Aorta (tissue), 5 donors: ENCODE measurements around the gene IP6K2. TPM values are rescaled to one million over a fixed set of nuclear protein-coding genes. Genes with fewer than 3 reads are reported as not detected.

ENCODE experiments used
- ATAC-seq: fragments of 200-7000 bp; cut with Tn5 transposase; one replicate; pipeline ENCODE4 v1.9.1; 2022; ENCODE audit warnings: moderate library complexity; ENCODE audit not compliant: low FRiP score
- DNase-seq, 2 donors: peaks; one replicate each; pipeline ENCODE4 v3.0.0-alpha.2; 2020
- H3K27ac ChIP-seq, 2 donors: one replicate each; pipeline ENCODE4 v1.5.1; 2013; ENCODE audit warnings: low read length in 2 of 2, mild to moderate bottlenecking in 2 of 2, moderate library complexity in 2 of 2, control low read depth in 1 of 2, inconsistent platforms in 1 of 2, low read depth in 1 of 2
- H3K27me3 ChIP-seq, 2 donors: one replicate each; pipeline ENCODE4 v1.6.1; 2013; ENCODE audit warnings: control low read depth in 1 of 2, low read length in 1 of 2, mild to moderate bottlenecking in 1 of 2, moderate library complexity in 1 of 2; ENCODE audit not compliant: insufficient read depth in 2 of 2, control insufficient read depth in 1 of 2
- H3K36me3 ChIP-seq, 2 donors: one replicate each; pipeline ENCODE4 v1.6.1; 2013; ENCODE audit warnings: control low read depth in 1 of 2, low read length in 1 of 2, mild to moderate bottlenecking in 1 of 2; ENCODE audit not compliant: insufficient read depth in 2 of 2, control insufficient read depth in 1 of 2
- H3K4me1 ChIP-seq, 2 donors: one replicate each; pipeline ENCODE4 v1.6.1; 2013; ENCODE audit warnings: low read length in 2 of 2, control low read depth in 1 of 2, mild to moderate bottlenecking in 1 of 2, moderate library complexity in 1 of 2; ENCODE audit not compliant: insufficient read depth in 2 of 2, control insufficient read depth in 1 of 2
- H3K4me3 ChIP-seq, 2 donors: one replicate each; pipeline ENCODE4 v1.5.1; 2013; ENCODE audit warnings: low read length in 2 of 2, control low read depth in 1 of 2, mild to moderate bottlenecking in 1 of 2
- H3K9me3 ChIP-seq: one replicate; pipeline ENCODE4 v1.6.1; 2013; ENCODE audit warnings: mild to moderate bottlenecking, low read length; ENCODE audit not compliant: control insufficient read depth
- WGBS, 2 donors: extraction: QIAGEN DNeasy Blood & Tissue Kit; methylation state at CpG; one replicate each; pipeline ENCODE4 v1.1.7; 2013; 5-methylcytosine and 5-hydroxymethylcytosine counted together
- intact Hi-C, 2 donors: fragments of 100-400 bp; cut with DNase I; formaldehyde crosslinking; loops; one replicate each; pipeline versions ENCODE4 v1.14.2 to v1.15.0; 2022
- polyA plus RNA-seq, 2 donors: library from polyadenylated mRNA; stranded (reverse); fragments of 200-250 nt; gene quantifications; one replicate each; pipeline ENCODE4 v1.2.3, GENCODE V29; 2013
- total RNA-seq, 2 donors: library from RNA; stranded (reverse); fragmentation: NEBNext Ultra II Directional; extraction: Animal tissue kit (Norgen Biotek cat#: 25700); gene quantifications; one replicate each; pipeline ENCODE4 v1.2.1, GENCODE V29; 2021
- donor health status: healthy with polysubstance abuse.
- donor health status: Bipolar disorder and iron deficiency.
- donor health status: DM: no; HTN: no; CAD: no.
- donor health status: DM: no; HTN: no; CAD: no.
- donor health status: DM: yes; HTN: yes; CAD: no.

Gene IP6K2
- total and polyA plus RNA-seq, 4 donors, result 43.9 to 105 (median 52.4) TPM

DNA sequence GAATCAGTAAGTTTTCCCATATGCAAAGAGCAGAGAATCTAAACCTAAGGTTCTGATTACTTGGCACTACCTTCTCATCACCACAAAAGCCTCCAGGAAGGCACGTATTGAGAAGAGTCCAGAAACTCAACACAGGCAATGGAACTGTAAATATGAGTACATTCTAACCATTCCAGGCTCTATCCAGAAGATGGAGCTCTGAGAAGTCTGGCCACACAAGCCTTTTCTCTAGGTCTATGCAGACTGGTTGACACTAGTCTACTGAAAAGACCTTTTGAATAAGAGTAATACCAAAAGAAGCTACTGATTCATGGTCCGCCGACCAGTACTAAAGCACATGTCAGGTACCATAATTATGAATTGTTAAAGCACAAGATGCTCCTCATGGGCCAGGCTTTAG, 19.1 kb downstream of the IP6K2 start:
- no peaks in the 10 kb centered on the region for H3K27me3 ChIP-seq
- DNase-seq (no peak), ATAC-seq (no peak)
- no peaks in the 10 kb centered on the region for H3K9me3 ChIP-seq
- H3K36me3 ChIP-seq, result peaks cover 0 to 2% of the 10 kb centered on the region in 2 donors
- peaks cover 0 to 2% of the 10 kb centered on the region in 2 donors for H3K4me1 ChIP-seq
- no peak overlapping the region for H3K4me3 ChIP-seq
- intact Hi-C loops, result no loop called here
- H3K27ac ChIP-seq, result no peak overlapping the region
- WGBS, 2 donors, result 83 to 86% methylated on average over 3 of the region's 3 CpGs

GRCh38 chr3:48696601-48697000, 20.4 kb downstream of the IP6K2 start:
- ATAC-seq (no peak), DNase-seq (no peak)
- Histone ChIP-seq H3K9me3 (no peaks in the 10 kb centered on the region), H3K27ac (no peak overlapping the region), H3K27me3 (no peaks in the 10 kb centered on the region), H3K4me1 (peaks cover 0 to 2% of the 10 kb centered on the region in 2 donors), H3K4me3 (no peak overlapping the region), H3K36me3 (peaks cover 6 to 7% of the 10 kb centered on the region in 2 donors)
- intact Hi-C loops, result no loop called here

DNA sequence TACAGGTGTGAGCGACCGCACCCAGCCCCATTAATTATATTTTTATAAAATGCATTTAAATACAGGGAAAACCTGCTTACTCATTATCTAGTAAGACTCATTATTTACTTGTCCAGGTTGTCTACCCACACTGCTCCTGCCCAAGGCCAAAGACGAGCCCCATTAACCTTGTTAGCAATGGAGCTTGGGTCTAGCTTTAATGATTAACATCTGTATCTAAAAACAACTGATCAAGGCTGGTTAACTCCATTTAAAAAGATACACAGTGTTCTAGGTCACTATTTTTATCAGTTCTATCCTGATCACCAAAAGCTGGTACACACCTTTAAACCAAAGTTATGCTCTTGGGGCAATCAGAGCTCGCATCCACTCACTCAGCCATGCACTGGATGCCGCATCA, 20.9 kb downstream of the IP6K2 start:
- H3K27ac ChIP-seq, result peak overlapping the region in 1 of 2 donors; percentile 23
- peaks cover 0 to 2% of the 10 kb centered on the region in 2 donors for H3K4me1 ChIP-seq
- H3K27me3 ChIP-seq, result no peaks in the 10 kb centered on the region
- intact Hi-C loops, result no loop called here
- ATAC-seq (no peak), DNase-seq (no peak)
- WGBS, 2 donors, result 98 to 99% methylated on average over 5 of the region's 5 CpGs
- H3K4me3 ChIP-seq, result no peak overlapping the region
- no peaks in the 10 kb centered on the region for H3K9me3 ChIP-seq
- peaks cover 6 to 7% of the 10 kb centered on the region in 2 donors for H3K36me3 ChIP-seq

DNA sequence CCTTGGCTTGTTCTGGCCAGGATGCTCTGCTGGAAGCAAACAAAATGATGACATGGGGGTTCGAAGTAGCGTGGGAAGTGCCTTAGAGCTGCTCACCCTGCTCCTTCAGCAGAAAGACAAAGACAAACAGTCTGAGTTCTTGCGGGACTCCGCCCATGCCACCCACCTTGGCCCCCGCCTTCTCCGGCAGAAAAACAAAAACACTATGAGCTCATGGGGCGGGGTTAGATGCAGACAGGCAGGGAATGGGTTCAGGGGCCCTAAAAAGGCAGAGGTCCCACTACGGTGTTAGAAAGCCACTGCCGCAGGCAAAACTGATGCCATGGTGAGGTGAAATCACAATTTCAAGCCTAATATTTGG, 21.6 kb downstream of the IP6K2 start:
- Histone ChIP-seq H3K36me3 (peaks cover 6 to 7% of the 10 kb centered on the region in 2 donors), H3K4me1 (peaks cover 0 to 2% of the 10 kb centered on the region in 2 donors)
- 30 to 42% methylated on average over 9 of the region's 9 CpGs for WGBS, 2 donors

DNA sequence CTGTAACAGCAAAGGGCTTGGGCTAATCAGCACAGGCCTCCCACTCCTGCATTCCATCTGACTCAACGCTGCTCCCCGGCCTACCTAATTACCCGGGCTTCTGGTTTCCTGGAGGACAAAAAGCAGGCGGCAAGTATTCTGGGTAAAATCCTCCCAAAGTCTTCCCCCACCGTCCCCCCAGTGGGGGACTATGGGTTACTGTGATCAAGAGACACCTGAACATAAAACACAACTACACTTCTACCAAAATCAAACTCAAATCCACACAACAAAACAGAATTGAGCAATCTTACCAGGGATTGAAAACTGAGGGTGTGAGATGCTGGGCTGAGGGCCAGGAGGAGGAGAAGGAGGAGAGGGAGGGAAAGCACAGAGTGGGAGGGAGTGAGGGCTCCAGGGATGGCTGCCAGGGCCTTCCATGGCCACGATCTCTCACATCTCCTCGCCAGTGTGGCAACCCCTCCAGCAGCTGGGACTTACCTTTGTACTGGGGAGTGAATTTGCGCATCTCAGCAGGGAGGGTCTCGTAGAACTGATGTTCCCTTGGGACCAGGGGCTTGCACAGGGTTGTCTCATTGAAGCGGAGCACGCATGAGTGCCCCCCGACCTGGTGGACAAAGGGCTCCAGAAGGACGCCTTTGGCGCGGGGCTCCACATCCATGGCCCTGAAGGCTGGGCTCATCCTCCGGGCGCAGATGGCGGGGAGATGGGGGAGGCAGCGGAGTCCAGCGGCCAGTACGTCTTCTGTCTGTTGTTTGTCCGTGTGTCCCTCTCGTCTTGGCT, 22.2 kb downstream of the IP6K2 start:
- DNase-seq, result peak; percentile 90 to 91
- ATAC-seq, result peak; percentile 93

More for the DNA sequence above, 21.6 kb downstream of the IP6K2 start:
- no peak overlapping the region for H3K4me3 ChIP-seq
- ATAC-seq (peak; percentile 82), DNase-seq (peak in 1 of 2 donors; percentile 61)
- intact Hi-C loops, result no loop called here
- no peaks in the 10 kb centered on the region for H3K27me3 ChIP-seq
- H3K9me3 ChIP-seq, result no peaks in the 10 kb centered on the region
- peak overlapping the region; percentile 38 to 84 for H3K27ac ChIP-seq

DNA sequence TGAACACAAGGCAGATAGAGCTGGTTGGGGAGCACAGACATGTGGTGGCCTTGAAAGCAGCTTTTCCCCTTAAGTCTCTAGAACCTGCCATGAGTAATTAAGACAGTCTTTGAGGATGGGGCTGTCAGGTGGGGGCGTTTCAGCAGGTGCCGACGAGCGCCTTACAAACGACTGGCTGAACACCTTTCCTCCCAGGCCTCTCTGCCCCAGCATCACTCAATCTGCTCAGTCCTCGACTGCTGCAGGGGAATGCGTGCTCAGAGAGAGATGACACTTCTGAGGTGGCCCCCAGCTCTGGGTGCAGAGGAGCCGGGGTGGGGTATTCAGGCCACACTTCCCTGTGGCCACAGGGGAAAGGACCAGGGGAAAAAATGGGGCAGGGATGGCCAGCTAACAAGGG, 23.2 kb downstream of the IP6K2 start:
- 79 to 87% methylated on average over 8 of the region's 8 CpGs for WGBS, 2 donors

More for the DNA sequence above, 22.2 kb downstream of the IP6K2 start:
- intact Hi-C loops, result no loop called here
- Histone ChIP-seq H3K27ac (peak overlapping the region; percentile 38 to 84), H3K9me3 (no peaks in the 10 kb centered on the region), H3K4me1 (no peaks in the 10 kb centered on the region), H3K36me3 (peaks cover 6 to 7% of the 10 kb centered on the region in 2 donors), H3K4me3 (no peak overlapping the region), H3K27me3 (no peaks in the 10 kb centered on the region)
- 44% methylated on average over 23 of the region's 23 CpGs for WGBS, 2 donors

GRCh38 chr3:48692551-48692950, 24.5 kb downstream of the IP6K2 start:
- Histone ChIP-seq H3K4me1 (no peaks in the 10 kb centered on the region), H3K27me3 (no peaks in the 10 kb centered on the region), H3K36me3 (peaks cover 7 to 12% of the 10 kb centered on the region in 2 donors), H3K27ac (no peak overlapping the region), H3K4me3 (no peak overlapping the region), H3K9me3 (no peaks in the 10 kb centered on the region)
- intact Hi-C loops, result no loop called here
- no peak for DNase-seq
- ATAC-seq, result no peak

More for the DNA sequence above, 23.2 kb downstream of the IP6K2 start:
- peak overlapping the region in 1 of 2 donors; percentile 49 for H3K4me3 ChIP-seq
- ATAC-seq (no peak), DNase-seq (no peak)
- H3K9me3 ChIP-seq, result no peaks in the 10 kb centered on the region
- H3K4me1 ChIP-seq, result no peaks in the 10 kb centered on the region
- intact Hi-C loops, result no loop called here
- H3K36me3 ChIP-seq, result peaks cover 7 to 10% of the 10 kb centered on the region in 2 donors
- H3K27ac ChIP-seq, result peak overlapping the region; percentile 91 to 92
- no peaks in the 10 kb centered on the region for H3K27me3 ChIP-seq

DNA sequence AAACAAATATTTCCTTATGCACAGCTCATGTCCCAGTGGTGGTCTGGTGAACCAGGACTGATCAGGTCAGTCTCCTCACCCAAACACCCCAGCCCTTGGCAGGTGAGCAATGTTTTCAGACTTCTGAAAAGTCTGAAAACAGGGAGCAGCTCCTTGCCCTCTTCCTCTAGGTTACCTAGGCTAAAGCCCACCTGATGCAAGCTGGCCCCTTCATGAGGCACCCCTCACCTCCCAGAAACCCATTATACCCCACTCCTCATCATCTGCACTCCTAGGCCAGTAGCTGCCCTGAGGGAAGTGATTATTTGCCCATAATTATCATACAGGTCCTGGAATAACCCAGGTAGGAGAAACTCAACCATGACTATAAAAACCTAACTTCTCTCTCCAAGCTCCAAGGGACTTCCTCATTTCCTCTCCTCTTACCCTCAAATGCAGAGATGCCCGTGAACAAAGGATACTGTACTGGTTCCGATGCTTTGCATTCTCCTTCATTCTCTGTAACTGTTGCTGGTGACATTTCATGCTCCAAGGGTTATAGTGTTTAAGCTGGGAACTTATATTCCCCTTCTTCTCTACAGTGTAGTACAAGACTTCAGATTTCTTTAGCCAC, 26.1 kb downstream of the IP6K2 start:
- no peak overlapping the region for H3K4me3 ChIP-seq
- H3K27ac ChIP-seq, result no peak overlapping the region
- H3K27me3 ChIP-seq, result no peaks in the 10 kb centered on the region
- DNase-seq (no peak), ATAC-seq (no peak)
- H3K36me3 ChIP-seq, result peaks cover 7 to 12% of the 10 kb centered on the region in 2 donors
- H3K9me3 ChIP-seq, result no peaks in the 10 kb centered on the region
- H3K4me1 ChIP-seq, result no peaks in the 10 kb centered on the region
- WGBS, 2 donors, result 90 to 91% methylated on average over 2 of the region's 2 CpGs
- intact Hi-C loops, result no loop called here

- H3K27me3 ChIP-seq, result no peaks in the 10 kb centered on the region
- H3K4me3 ChIP-seq, result no peak overlapping the region
- WGBS, 2 donors, result 69 to 82% methylated on average over 5 of the region's 5 CpGs
- DNase-seq (no peak), ATAC-seq (no peak)
- H3K9me3 ChIP-seq, result no peaks in the 10 kb centered on the region
- intact Hi-C loops, result loop anchor here (5.0 kb wide), 2 partner anchors 158 to 222 kb away; partner anchors contain the start of gene PRKAR2A (in 1 of the 2)
- peaks cover 7 to 12% of the 10 kb centered on the region in 2 donors for H3K36me3 ChIP-seq
- no peaks in the 10 kb centered on the region for H3K4me1 ChIP-seq
- no peak overlapping the region for H3K27ac ChIP-seq
These were observed 27.6 kb downstream of the IP6K2 start for GRCh38 chr3:48689384-48689783.
